Suprapubic skin (tissue), 3 donors: ENCODE results near the gene CD70.

Experiments used
- CTCF ChIP-seq, 2 donors: fragments of 200-600 bp in 1 of 2; fragments of 450-650 bp in 1 of 2; sonication (generic) in 1 of 2; IDR thresholded peaks; one replicate each; pipeline ENCODE4 v1.5.1; 2016 to 2019; ENCODE audit warnings: antibody characterized with exemption in 2 of 2, mild to moderate bottlenecking in 1 of 2, moderate library complexity in 1 of 2
- EP300 ChIP-seq: sonication (generic); formaldehyde crosslinking; IDR thresholded peaks from one replicate; pipeline ENCODE4 v1.6.1; 2017; ENCODE audit warnings: antibody characterized with exemption

- no peak for TF ChIP-seq EP300
- no peak for TF ChIP-seq CTCF (IDR thresholded peaks at IDR 0.05)
Measured at GRCh38 chr19:6596621-6597020, 5.7 kb upstream of the CD70 start.
